C1 segment of cervical spinal cord (tissue), 14 donors: ENCODE measurements around the gene INF2.
"Not testable (repeated sequence)": the region's sequence is repeated elsewhere in the genome, so short reads cannot be mapped to it uniquely, and the experiment has no call there.

Experiments used
- DNase-seq, 14 donors: peaks; one replicate each; lab custom pipeline; 2025; lab: John Stamatoyannopoulos, UW

Gene INF2

DNA sequence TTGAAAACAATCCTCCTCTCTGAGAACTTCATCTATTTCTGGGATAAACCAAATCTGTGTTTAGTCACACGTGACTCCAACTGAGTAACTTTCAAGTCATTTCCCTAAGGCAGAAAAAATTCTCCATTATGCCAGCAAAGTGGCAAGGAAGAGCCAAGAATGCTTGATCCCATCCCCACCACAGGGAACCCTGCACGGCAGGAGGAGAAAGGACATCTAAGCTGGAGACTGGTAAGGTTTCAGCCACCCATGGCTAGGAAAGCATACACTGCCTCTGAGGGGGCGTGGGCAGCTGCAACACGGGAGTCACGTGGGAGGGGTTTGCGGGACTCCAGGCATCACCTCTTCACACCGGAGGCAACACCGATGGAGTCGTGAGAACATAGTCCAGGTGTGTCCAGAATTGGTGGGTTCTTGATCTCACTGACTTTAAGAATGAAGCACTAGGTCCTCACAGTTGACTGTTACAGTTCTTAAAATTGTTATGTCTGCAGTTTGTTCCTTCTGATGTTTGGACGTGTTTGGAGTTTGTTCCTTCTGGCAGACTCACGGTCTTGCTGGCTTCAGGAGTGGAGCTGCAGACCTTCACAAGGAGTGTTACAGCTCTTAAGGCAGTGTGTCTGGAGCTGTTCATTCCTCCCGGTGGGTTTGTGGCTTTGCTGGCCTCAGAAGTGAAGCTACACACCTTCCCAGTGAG, 60.8 kb downstream of the INF2 start:
- no peak for DNase-seq

DNA sequence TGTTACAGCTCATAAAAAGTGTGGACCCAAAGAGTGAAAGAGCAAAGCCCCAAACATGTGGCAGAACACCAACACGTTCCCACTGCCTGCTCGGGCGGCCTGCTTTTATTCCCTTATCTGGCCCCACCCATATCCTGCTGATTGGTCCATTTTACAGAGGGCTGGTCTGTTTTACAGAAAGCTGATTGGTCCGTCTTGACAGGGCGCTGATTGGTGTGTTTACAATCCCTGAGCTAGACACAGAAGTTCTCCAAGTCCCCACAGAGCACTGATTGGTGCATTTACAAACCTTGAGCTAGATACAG, 61.3 kb downstream of the INF2 start:
- DNase-seq = not testable (repeated sequence)

DNA sequence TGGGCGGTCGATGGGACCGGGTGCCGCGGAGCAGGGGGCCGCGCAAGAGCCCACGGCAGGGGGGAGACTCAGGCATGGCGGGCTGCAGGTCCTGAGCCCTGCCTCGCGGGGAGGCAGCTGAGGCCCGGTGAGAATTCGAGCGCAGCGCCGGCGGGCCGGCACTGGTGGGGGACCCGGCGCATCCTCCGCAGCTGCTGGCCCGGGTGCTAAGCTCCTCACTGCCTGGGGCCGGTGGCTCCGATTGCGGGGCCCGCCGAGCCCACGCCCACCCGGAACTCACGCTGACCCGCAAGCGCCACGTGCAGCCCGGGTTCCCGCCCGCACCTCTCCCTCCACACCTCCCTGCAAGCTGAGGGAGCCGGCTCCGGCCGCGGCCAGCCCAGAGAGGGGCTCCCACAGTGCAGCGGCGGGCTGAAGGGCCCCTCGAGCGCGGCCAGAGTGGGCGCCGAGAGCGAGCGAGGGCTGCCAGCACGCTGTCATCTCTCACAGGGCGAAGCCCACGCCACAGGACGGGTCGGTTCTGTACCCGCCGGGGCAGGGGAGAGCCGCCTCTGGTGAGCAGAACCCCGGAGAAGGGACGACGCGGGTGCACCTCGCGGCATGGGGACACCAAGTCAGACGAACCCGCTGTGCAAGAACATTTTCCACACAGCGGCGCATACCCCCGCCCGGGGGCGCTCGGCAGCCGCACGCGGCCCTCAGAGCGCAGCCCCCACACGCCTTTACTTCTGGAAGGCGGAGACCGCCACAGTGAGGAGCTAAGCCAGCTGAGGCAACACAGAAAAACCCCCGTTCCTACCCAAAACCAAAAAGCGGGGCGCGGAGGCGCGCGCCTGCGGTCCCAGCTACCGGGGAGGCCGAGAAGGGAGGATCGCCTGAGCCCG, 62.4 kb downstream of the INF2 start:
- no peak for DNase-seq

DNA sequence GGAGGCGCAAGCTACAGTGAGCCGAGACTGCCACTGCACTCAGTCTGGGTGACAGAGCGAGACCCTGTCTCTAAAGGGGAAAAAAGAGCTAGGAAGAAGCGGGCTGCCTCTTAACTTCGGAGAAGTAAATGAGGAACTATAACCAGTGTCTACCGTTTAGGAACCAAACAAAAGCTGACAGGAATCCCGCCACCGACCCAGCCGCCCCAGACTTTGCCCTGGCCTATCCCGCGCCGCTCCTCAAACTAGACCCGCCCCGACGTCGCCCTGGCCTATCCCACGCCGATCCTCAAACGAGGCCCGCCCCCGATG, 63.0 kb downstream of the INF2 start:
- no peak for DNase-seq

DNA sequence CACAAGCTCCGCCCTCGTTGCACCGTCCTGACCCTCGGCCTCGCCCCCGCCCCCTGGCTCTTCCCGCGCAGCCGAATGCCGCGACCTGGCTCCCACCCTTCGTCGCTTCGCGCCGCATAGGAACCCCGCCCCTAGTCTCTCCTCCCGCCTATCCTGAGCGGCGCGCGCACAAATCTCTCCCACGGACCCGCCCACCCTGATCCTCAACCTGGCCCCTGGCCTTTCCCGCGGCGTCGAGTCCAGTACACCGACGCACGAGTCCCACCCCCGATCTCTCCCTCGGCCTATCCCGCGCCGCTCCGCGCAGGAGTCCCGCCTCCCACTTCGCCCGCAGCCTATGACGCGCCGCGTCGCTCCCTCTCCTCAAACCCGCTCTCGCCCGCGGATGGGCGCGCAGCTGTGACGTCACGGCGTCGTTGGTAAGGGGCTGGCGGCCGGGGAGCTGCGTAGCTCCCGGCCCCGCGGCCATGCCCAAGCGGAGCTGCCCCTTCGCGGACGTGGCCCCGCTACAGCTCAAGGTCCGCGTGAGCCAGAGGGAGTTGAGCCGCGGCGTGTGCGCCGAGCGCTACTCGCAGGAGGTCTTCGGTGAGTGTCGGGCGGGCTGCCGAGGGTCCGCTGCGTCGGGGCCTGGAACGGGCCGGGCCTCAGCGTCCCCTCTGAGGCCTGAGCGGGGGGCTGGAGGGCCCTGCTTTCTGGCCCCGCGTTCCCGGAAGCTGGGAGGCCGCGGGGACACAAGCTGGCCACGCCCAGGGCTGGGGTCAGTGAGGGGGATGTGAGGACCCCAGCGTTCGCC, 63.5 kb downstream of the INF2 start, which contains the start of gene SIVA1:
Gene SIVA1, plus strand, starts transcription at position 413 of the 793 bp plus-strand sequence. Its CDS starts 55 bp downstream, at position 468.
- peak; percentile 87 to 100 (median 99) for DNase-seq

DNA sequence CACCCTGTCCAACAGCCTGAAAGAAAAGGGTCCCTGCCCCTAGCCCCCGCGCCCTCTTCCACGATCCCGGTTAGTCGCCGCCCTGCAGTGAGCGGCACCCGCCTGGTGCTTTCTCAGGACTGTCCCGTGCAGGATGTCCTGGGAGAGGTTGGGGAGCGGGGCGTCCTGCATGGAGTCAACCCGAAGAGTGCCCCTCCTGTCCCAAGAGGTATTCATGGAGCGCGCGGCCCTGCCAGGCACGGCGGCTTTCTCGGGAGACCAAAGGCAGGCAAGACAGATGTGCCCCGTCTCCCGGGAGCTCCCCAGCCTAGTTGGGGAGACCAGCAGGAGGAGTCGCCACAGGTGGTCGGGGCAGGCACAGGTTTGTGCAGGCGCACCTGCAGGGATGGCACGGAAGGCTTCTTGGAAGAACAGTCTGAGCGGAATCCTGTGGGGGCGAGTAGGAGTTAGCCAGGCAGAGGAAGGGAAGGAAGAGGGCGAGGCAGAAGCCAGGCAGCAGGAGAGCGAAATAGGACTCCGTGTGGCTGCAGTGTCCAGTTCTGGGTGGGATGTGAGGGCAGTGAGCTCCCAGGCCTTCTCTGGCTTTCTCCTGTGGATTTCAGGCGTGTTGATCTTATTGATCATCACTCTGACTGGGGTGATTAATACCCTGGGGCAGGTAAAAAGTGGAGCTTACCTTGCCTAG, 64.3 kb downstream of the INF2 start:
- no peak for DNase-seq

DNA sequence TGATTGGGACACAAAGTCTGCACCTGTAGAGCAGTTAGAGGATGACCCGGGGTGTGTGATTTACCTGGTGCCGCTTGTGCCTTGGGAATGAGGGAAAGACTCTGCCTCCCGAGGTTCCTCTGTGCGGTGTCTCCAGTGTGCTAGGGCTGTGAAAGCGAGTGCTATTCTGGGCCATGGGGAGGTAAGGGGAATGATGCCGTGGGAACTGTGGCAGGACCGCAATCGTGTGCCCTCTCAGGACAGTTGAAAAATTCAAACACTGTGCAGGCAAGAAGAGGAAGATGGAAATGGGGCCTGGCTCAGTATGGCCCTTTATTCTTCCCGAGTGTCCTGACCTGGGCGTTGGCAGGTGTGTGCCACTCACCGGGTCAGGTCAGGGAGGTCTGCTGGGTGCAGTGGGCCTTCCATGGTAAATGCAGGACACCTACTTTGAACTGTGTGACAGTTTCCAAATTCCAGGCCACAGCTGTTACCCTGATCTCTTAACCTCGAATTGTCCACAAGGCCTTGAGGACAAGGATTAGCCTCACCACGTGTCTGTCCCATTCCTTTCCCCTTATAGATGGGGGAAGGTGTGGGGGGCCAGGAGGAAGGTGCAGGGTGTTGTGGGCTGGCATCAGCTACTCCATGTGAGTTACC, 64.9 kb downstream of the INF2 start:
- DNase-seq = no peak

DNA sequence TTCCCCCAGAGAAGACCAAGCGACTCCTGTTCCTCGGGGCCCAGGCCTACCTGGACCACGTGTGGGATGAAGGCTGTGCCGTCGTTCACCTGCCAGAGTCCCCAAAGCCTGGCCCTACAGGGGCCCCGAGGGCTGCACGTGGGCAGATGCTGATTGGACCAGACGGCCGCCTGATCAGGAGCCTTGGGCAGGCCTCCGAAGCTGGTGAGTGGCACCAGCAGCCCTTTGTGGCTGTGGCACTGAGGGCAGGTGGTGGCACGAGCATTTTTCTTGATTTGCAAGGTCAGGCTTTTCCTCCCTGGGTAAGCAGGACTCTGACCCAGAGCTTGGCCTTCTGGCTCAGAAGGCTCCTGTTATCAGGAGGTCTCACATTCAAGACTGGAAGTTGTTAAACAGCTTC, 66.2 kb downstream of the INF2 start:
- DNase-seq = no peak

DNA sequence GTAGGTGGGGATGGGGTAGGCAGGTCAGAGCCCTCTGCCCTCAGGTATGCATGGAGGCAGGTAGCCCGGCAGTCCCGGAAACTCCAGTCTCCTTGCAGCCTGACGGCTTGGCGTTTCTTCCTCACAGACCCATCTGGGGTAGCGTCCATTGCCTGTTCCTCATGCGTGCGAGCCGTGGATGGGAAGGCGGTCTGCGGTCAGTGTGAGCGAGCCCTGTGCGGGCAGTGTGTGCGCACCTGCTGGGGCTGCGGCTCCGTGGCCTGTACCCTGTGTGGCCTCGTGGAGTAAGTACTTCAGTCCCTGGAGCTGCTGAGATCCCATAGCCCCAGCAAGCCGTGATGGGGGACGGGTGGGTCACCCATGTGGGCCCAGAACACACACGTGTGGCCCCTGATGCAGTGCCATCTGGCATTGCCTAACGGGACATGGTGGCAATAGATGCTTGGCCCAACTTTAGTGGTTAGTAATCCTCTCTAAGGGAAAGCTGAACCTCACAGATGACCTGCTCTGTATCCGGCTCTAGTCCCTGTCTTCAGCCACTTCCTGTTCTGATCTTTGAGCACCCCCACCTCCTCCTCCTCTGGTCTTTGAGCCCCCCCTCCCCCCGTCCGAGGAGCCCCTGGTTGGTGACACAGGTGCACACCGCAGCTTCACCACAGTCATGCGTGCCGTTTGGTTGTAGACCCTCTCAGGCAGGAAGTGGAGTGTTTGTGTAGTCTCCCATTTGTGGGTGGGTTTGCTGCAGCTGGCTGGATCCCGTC, 67.2 kb downstream of the INF2 start:
- no peak for DNase-seq

DNA sequence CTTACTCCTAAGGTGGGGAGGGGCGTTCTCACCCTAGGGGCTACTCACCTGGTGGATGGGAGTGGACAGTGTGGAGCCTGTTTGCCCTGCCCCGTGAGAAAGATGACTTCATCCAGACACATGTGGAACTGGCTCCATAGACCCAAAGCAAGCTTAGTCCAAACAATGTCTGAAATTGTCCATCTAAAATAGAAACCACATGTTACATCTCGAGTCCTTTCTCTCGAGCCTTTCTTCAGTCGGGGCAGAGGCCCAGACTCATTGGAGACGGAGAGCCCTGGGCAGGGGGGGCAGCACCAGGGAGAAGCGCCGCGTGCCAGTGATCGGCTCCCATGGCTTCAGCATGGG, 67.8 kb downstream of the INF2 start:
- DNase-seq = no peak

DNA sequence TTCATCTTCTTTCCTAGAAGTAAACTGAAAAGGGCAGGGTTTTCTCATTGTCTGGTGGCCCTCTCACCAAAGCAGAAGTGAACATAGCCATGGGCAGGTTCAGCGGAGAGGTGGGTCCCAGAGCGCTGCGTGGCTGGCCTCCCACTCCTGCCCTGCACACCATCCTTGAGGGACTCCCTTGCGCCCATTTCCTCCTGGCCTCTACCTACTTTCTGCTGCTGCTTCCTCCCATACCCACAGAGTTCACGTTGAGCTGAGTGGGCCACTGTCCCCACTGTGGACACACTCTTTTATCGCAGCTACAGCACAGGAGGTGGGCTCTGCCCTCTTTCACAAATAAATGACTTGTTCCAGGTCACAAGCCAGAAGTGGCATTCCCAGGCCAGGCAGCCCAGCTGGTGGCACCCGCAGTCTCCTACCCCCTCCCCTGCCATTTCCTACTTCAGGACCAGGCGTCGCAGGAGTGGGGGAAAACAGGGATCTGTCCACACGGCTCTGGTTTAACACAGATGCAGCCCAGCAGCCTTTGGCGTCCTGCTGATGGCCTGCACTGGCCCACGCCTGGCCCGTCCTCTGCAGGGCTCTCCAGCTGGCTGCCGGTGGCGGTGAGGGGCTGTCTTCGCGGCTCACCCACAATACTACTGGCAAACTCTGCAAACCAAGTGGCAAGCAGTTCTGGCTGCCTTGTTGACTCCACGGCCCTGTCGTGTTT, 68.4 kb downstream of the INF2 start:
- DNase-seq = no peak

DNA sequence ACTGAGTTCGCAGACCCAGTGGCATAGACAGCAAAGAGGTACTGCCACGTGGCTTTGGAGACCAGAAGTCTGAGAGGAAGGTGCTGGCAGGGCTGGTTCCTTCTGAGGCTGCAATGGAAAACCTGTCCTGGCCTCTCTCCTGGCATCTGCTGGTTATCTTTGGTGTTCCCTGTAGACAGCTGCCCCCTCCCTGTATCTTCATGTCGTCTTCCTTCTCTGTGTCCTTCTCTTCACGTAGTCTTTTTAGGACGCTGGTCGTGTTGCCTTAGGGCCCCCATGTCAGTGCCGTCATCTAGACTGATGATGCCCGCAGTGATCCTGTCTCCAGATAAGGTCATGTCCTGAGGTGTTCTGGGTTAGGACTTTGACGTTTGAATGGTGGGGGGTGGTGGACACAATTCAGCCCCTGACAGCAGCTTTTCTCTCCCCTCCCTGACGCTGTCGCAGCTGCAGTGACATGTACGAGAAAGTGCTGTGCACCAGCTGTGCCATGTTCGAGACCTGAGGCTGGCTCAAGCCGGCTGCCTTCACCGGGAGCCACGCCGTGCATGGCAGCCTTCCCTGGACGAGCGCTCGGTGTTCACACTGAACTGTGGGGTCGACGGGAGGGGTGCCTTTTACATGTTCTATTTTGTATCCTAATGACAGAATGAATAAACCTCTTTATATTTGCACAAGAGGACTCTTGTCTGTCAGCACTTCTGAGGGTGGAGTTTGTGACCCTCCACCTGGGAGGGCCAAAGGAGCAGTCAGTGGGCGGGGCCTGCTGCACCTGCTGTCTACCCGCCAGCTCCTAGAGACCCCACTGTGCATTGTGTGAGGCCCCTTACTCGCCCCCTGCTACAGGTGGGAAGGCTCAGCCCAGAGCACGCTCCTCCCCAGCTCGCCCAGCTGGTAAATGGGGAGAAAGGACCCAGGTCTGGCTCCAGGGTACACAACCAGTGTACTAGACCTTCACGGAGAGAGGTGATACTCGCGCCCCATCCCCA, 69.9 kb downstream of the INF2 start:
- DNase-seq = no peak

DNA sequence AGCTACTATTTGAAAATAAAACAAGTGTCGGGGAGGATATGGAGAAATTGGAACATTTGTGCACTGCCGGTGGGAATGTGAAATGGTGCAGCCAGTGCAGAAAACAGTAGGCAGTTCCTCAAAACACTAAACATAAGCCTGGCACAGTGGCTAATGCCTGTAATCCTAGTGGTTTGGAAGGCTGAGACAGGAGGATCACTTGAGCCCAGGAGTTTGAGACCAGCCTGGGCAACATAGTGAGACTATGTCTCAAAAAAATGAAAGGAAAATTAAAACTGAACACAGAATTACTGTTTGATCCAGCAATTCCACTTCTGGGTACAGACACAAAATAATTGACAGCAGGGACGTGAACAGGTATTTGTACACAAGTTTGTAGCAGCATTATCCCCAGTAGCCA, 76.1 kb downstream of the INF2 start:
- no peak for DNase-seq

DNA sequence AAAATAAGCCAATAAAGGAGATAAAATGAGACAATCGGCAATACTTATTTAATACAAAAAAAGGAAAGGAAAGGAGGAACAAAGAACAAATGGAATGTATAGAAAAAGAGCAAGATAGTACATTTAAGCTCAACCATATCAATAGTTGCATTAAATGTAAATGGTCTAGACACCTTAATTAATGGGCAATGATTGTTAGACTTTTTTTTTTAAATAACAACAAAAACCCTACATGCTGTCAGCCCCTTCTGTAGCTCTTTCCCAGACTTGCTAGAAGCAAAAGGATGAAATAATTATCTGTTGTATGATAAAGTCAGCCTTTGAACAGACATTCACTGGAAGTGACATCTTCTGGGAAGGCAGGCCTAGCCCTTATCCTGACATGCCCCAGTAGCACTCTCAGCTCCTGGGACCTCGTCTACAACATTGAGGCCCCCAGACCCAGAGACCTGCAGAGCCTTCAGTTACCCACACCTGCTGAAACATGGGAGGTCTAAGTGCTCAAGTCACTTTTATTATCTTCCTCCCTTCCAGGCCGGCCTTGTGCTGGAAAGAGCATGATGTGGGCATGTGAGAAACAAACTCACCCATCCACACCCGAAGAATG, 76.9 kb downstream of the INF2 start:
- DNase-seq = no peak

DNA sequence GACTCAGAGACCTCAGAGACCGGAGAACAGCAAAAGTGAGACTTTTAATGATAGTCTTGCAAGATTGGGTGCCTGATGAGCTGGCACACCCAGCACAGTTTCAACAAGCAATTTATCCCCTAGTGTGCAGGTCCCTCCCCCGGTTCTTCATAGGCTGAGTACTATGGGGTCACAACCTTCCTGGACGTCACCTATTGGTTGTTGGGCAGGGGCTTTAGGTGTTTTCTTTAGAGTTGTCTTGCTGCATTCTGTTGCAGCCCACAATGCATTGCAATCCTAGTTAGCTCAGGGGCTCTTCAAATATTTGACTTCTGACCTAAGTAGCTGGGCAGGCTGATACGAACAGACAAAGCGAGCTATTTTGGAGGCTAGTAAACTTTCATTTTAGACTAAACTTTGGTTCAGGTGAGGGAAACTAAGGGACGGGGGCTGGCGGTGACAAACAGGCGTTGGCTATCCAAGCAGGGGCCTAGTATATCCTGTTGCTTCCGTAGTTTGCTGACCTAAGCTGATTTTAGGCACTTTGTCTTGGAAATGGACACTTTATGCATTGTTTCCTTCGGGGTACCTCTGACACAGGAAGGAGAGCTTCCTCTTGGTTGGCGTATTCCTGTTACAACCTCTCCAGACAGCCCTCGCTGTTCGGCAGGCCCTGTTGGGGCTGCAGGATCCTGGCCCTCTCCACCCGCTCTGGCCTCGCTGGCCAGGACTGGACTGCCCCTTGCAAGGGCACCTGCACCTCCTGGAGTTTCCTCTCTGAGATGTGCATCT, 77.6 kb downstream of the INF2 start:
- DNase-seq = no peak

DNA sequence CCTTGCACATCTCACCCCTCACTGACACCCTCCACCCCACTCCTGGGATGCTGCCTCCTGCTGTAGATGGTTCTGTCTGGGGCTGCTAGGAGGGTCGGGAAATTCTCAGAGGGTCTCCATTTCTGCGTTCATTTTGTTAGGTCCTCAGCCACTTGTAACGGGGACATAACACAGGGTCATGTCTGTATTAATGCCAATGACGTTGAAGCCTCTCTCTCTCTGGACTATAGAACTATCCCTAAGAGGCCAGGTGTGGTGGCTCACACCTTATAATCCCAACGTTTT, 78.2 kb downstream of the INF2 start:
- DNase-seq = no peak

DNA sequence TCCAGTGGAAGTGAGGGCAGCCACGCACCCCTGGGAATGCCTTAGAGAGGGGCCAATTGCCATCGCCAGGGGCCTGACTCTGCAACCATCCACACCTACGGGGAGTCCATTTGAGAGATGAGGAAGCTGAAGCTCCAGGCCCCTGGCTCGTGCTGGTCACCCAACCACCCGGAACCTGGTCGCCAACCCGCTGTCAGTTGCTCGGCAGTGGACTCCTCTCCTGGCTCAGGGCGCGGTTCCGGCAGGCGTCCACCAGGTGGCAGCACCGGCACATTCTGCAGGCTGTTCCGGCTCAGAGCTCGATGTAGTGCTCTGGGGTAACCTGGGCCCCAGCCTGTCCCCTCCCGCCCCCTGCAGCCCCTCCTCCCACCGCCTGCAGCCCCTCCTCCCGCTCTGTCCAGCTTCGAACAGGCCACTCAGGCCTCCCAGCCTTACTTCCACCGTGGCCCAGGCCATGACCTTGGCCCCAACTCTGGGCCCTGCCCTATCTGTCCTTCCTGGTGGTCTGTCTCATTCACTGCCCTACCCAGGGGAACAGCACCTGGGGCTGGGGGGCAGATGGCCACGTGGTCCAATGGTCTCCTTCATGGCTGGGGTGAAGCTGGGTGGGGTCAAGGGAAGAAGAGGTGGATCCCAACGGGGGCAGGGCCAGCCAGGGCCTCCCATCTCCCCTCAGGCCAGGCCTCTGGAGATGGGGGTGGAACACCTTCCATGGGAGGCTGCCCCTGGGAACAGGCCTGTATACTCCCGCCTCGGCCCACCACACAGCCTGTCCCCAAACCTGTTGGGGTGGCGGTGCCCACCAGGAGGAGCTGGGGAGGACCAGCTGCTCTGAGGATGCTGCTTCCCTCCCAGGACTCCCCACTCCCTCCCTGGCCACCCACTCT, 79.3 kb downstream of the INF2 start:
- peak; percentile 20 to 89 (median 70) for DNase-seq
